ENCODE measurements around the gene SLC6A20.

- TF ChIP-seq CTCF (IDR thresholded peaks at IDR 0.05) (no peak), EZH2phosphoT487 (IDR thresholded peaks at IDR 0.05) (no peak)
Observed at GRCh38 chr3:45786801-45787495, 9.4 kb downstream of the SLC6A20 start.

Measured in neural progenitor cell (in vitro differentiated cells).